Uterus (tissue), 2 donors: ENCODE results near the gene DHX35.

ENCODE experiments used
- CTCF ChIP-seq, 4 experiments: fragments of 200-600 bp in 2 of 4; fragments of 450-650 bp in 2 of 4; sonication (generic) in 2 of 4; IDR thresholded peaks; one replicate each; pipeline ENCODE4 v1.5.1; 2016 to 2019; ENCODE audit warnings: antibody characterized with exemption in 4 of 4, mild to moderate bottlenecking in 2 of 4, moderate library complexity in 1 of 4
- POLR2A ChIP-seq, 2 donors: fragments of 450-650 bp; IDR thresholded peaks; one replicate each; pipeline ENCODE4 v1.6.1; 2016; ENCODE audit warnings: antibody characterized with exemption in 2 of 2, mild to moderate bottlenecking in 1 of 2, moderate library complexity in 1 of 2

- TF ChIP-seq CTCF (IDR thresholded peaks at IDR 0.05) (no peak), POLR2A (IDR thresholded peaks at IDR 0.05) (no peak)
These were observed 42.4 kb downstream of the DHX35 start for GRCh38 chr20:39004508-39004907.
